IPS-20b (cell line): ENCODE measurements around the gene CFAP99.
"Not testable (repeated sequence)": the region's sequence is repeated elsewhere in the genome, so short reads cannot be mapped to it uniquely, and the experiment has no call there.

Experiments used
- H3K27ac ChIP-seq: one replicate; pipeline ENCODE4 v1.5.1; 2013; ENCODE audit warnings: low read length
- H3K27me3 ChIP-seq: 2 replicates; pipeline ENCODE4 v1.6.1; 2013; ENCODE audit warnings: mild to moderate bottlenecking, low read length, inconsistent platforms; ENCODE audit not compliant: insufficient read depth
- H3K36me3 ChIP-seq: 2 replicates; pipeline ENCODE4 v1.6.1; 2013; ENCODE audit warnings: low read depth, mild to moderate bottlenecking, inconsistent platforms, low read length, moderate library complexity; ENCODE audit not compliant: insufficient read depth
- H3K4me1 ChIP-seq: 2 replicates; pipeline ENCODE4 v1.6.1; 2013; ENCODE audit warnings: mild to moderate bottlenecking, control low read depth, inconsistent platforms, low read length, moderate library complexity; ENCODE audit not compliant: insufficient read depth
- H3K4me3 ChIP-seq: 2 replicates; pipeline ENCODE4 v1.5.1; 2013; ENCODE audit warnings: mild to moderate bottlenecking, low read length, inconsistent platforms
- H3K9ac ChIP-seq: 2 replicates; pipeline ENCODE4 v1.6.1; 2013; ENCODE audit warnings: low read depth, mild to moderate bottlenecking, inconsistent platforms, low read length, moderate library complexity
- H3K9me3 ChIP-seq: 2 replicates; pipeline ENCODE4 v1.6.1; 2013; ENCODE audit warnings: mild to moderate bottlenecking, low read depth, low read length, inconsistent platforms; ENCODE audit not compliant: insufficient read depth

CFAP99 gene

DNA sequence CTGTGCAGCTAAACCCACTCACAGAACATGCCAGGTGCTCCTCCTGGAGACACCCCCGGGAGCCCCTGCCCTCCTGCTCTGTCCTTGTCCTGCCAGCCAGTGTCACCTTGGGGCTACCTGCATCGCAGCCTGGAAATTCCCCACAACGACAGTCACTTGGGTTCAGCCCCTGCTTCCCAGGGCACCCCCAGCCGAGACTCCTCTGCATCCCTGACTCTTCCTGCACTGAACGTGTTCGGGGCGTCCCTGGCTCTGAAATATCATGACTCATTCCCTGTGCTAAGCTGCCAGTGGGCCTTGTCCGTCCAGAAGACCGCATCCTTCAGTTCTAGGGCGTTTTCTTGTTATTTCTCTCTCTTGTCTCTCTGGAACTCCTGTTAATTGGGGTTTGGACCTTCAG, 5.8 kb downstream of the CFAP99 start:
- H3K27ac ChIP-seq: no peak overlapping the region
- H3K9me3 ChIP-seq: no peaks in the 10 kb centered on the region
- H3K9ac ChIP-seq: no peak overlapping the region
- H3K4me1 ChIP-seq: peaks cover 5% of the 10 kb centered on the region; the same call in 1 of the 2 replicates
- no peak overlapping the region for H3K4me3 ChIP-seq
- H3K36me3 ChIP-seq: no peaks in the 10 kb centered on the region
- H3K27me3 ChIP-seq: peaks cover 33% of the 10 kb centered on the region

- H3K4me3 ChIP-seq: no peak overlapping the region
- no peaks in the 10 kb centered on the region for H3K9me3 ChIP-seq
- no peaks in the 10 kb centered on the region for H3K36me3 ChIP-seq
- peaks cover 5% of the 10 kb centered on the region; the same call in 1 of the 2 replicates for H3K4me1 ChIP-seq
- H3K27me3 ChIP-seq: peaks cover 23% of the 10 kb centered on the region
- no peak overlapping the region for H3K9ac ChIP-seq
- H3K27ac ChIP-seq: no peak overlapping the region
These were observed 6.8 kb downstream of the CFAP99 start for GRCh38 chr4:2425386-2426068.

DNA sequence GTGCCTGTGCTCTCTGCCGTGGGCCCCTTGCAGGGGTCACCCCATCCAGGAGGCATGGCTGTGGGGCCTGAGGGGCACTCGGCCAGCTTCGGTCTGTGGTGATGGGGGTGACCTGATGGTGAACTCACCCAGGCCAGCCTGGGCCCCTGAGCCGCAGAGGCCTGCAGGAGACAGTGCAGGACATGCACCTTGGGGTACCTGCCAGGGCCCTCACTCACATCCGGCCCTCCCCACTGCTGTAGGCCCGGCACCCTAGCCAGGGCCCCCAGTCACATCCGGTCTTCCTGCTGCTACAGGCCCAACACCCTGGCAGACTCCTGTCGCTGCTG, 7.3 kb downstream of the CFAP99 start:
- Histone ChIP-seq H3K9ac (no peak overlapping the region), H3K4me1 (peaks cover 5% of the 10 kb centered on the region; the same call in 1 of the 2 replicates), H3K27me3 (peaks cover 18% of the 10 kb centered on the region), H3K27ac (no peak overlapping the region), H3K36me3 (no peaks in the 10 kb centered on the region), H3K4me3 (no peak overlapping the region), H3K9me3 (no peaks in the 10 kb centered on the region)

GRCh38 chr4:2426711-2427275, 8.0 kb downstream of the CFAP99 start:
- Histone ChIP-seq H3K4me3 (no peak overlapping the region), H3K9me3 (no peaks in the 10 kb centered on the region), H3K4me1 (peaks cover 5% of the 10 kb centered on the region; the same call in 1 of the 2 replicates), H3K27ac (no peak overlapping the region), H3K9ac (no peak overlapping the region), H3K36me3 (no peaks in the 10 kb centered on the region), H3K27me3 (peaks cover 10% of the 10 kb centered on the region)

- Histone ChIP-seq H3K4me3 (no peak overlapping the region), H3K36me3 (no peaks in the 10 kb centered on the region), H3K27me3 (0 out of 2 replicates have a peak, but pooled peaks cover 2% of the 10 kb centered on the region), H3K9ac (no peak overlapping the region), H3K9me3 (no peaks in the 10 kb centered on the region), H3K27ac (no peak overlapping the region), H3K4me1 (peaks cover 5% of the 10 kb centered on the region; the same call in 1 of the 2 replicates)
These were observed 8.9 kb downstream of the CFAP99 start for GRCh38 chr4:2427383-2428334.

- Histone ChIP-seq H3K27ac (no peak overlapping the region), H3K9ac (no peak overlapping the region), H3K27me3 (no peaks in the 10 kb centered on the region), H3K4me3 (no peak overlapping the region), H3K9me3 (no peaks in the 10 kb centered on the region), H3K36me3 (no peaks in the 10 kb centered on the region), H3K4me1 (no peaks in the 10 kb centered on the region; the same call in 1 of the 2 replicates)
These were observed 9.9 kb downstream of the CFAP99 start for GRCh38 chr4:2428496-2429213.

DNA sequence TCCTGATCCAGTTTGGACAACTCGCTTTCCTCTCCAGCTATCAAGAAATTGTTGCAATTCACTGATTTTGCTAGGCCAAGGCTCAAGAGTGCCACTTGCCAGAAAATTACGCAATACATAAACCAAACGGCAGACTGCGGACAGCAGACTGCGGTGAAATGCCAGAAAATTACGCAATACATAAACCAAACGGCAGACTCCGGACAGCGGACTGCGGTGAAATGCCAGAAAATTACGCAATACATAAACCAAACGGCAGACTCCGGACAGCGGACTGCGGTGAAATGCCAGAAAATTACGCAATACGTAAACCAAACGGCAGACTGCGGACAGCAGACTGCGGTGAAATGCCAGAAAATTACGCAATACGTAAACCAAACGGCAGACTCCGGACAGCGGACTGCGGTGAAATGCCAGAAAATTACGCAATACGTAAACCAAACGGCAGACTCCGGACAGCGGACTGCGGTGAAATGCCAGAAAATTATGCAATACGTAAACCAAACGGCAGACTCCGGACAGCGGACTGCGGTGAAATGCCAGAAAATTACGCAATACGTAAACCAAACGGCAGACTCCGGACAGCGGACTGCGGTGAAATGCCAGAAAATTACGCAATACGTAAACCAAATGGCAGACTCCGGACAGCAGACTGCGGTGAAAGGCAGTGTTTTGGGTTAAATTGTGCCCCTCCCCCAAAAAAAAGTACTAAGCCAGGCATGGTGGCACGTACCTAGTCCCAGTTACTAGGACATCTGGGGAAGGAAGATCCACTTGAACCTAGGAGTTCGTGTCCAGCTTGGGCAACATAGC, 11.4 kb downstream of the CFAP99 start:
- not testable (repeated sequence) for H3K27ac ChIP-seq, H3K36me3 ChIP-seq, H3K9ac ChIP-seq, H3K9me3 ChIP-seq, H3K4me1 ChIP-seq, H3K4me3 ChIP-seq, H3K27me3 ChIP-seq

- Histone ChIP-seq H3K4me1 (no peaks in the 10 kb centered on the region), H3K4me3 (no peak overlapping the region), H3K36me3 (no peaks in the 10 kb centered on the region), H3K27me3 (no peaks in the 10 kb centered on the region), H3K27ac (no peak overlapping the region), H3K9ac (no peak overlapping the region), H3K9me3 (no peaks in the 10 kb centered on the region)
These were observed 13.2 kb downstream of the CFAP99 start for GRCh38 chr4:2432004-2432403.

- Histone ChIP-seq H3K9ac (no peak overlapping the region), H3K9me3 (no peaks in the 10 kb centered on the region), H3K4me3 (no peak overlapping the region), H3K4me1 (no peaks in the 10 kb centered on the region), H3K27ac (no peak overlapping the region), H3K27me3 (no peaks in the 10 kb centered on the region), H3K36me3 (no peaks in the 10 kb centered on the region)
These were observed 14.3 kb downstream of the CFAP99 start for GRCh38 chr4:2432991-2433530.

GRCh38 chr4:2433609-2434350, 15.0 kb downstream of the CFAP99 start:
- no peaks in the 10 kb centered on the region for H3K27me3 ChIP-seq
- H3K4me1 ChIP-seq: no peaks in the 10 kb centered on the region
- no peaks in the 10 kb centered on the region for H3K9me3 ChIP-seq
- H3K9ac ChIP-seq: no peak overlapping the region
- no peak overlapping the region for H3K4me3 ChIP-seq
- H3K27ac ChIP-seq: no peak overlapping the region
- H3K36me3 ChIP-seq: no peaks in the 10 kb centered on the region
